MM.1S (cell line): ENCODE results near the gene TRIM36.

Experiments used
- EZH2 ChIP-seq: fragments of 300-600 bp; sonication (generic); optimal IDR thresholded peaks from 2 replicates; pipeline ENCODE3; 2017; ENCODE audit warnings: low read depth, mild to moderate bottlenecking, antibody characterized with exemption, low read length, mixed read lengths
- TF ChIP-seq, protein P1 (sequence below): fragments of 300-600 bp; sonication (generic); IDR thresholded peaks from 2 replicates; pipeline ENCODE4 v1.5.1; 2016; ENCODE audit warnings: antibody characterized with exemption, low read length, mixed read lengths

DNA sequence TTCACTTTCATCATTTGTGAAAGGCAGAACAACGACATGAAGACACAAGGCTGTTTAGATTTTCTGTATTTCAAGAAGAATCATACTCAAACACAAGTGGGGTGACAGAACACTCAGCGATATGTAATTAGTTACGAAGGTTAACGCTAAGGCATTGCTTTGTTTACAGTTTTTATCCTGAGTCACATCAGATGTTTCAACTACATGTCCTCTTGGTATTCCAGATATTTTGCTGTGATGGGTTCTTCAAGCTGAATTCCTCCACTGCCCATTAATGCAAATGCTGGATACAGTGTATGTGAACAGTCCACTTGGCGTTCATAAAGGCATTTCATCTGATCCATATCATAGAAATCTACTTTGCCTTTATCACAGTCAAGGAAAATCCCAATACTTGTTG is 43.4 kb downstream of the TRIM36 start:
- TF ChIP-seq, protein P1, sequence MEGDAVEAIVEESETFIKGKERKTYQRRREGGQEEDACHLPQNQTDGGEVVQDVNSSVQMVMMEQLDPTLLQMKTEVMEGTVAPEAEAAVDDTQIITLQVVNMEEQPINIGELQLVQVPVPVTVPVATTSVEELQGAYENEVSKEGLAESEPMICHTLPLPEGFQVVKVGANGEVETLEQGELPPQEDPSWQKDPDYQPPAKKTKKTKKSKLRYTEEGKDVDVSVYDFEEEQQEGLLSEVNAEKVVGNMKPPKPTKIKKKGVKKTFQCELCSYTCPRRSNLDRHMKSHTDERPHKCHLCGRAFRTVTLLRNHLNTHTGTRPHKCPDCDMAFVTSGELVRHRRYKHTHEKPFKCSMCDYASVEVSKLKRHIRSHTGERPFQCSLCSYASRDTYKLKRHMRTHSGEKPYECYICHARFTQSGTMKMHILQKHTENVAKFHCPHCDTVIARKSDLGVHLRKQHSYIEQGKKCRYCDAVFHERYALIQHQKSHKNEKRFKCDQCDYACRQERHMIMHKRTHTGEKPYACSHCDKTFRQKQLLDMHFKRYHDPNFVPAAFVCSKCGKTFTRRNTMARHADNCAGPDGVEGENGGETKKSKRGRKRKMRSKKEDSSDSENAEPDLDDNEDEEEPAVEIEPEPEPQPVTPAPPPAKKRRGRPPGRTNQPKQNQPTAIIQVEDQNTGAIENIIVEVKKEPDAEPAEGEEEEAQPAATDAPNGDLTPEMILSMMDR = no peak
- TF ChIP-seq EZH2 = no peak
